Choroid plexus epithelial cell (primary cell): Measurements from ENCODE around the gene GPR39.
A peak's percentile ranks its signal among the peaks of the same experiment; 100 is the strongest.
"Not testable (repeated sequence)": the region's sequence is repeated elsewhere in the genome, so short reads cannot be mapped to it uniquely, and the experiment has no call there.

Source experiments
- DNase-seq: peaks from one replicate; pipeline ENCODE4 v3.0.0-alpha.2; 2010; ENCODE audit warnings: low read depth
- H3K4me3 ChIP-seq: 2 replicates; pipeline ENCODE4 v1.5.1; 2011; ENCODE audit warnings: low read depth, mild to moderate bottlenecking, control low read depth, low read length, moderate library complexity
- CTCF ChIP-seq: conservative IDR thresholded peaks from 2 replicates; pipeline ENCODE4 v1.5.1; 2011; ENCODE audit warnings: low read depth, mild to moderate bottlenecking, control low read depth, inconsistent platforms, low read length, moderate library complexity

GPR39 gene

DNA sequence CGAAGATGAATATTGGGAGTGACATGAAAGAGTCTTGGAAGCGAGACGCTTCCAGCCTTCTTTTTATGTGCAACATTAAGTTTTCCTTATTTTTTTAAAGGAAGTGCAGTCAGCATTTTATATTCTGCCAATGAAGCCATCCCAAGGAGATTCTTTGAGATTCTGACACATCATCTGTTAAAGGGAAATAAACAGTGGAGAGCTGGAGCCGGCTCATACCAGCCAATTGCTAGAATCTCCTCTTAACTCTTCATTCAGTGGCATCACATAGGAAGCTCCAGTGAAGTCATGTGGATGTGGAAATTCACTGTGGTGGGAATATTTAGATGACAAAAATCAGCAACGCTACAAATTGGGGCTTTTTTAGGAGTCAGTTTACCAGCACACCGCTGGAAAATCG lies 23.7 kb upstream of the GPR39 start:
- H3K4me3 ChIP-seq, result no peak overlapping the region
- DNase-seq, result no peak
- TF ChIP-seq CTCF, result no peak

DNA sequence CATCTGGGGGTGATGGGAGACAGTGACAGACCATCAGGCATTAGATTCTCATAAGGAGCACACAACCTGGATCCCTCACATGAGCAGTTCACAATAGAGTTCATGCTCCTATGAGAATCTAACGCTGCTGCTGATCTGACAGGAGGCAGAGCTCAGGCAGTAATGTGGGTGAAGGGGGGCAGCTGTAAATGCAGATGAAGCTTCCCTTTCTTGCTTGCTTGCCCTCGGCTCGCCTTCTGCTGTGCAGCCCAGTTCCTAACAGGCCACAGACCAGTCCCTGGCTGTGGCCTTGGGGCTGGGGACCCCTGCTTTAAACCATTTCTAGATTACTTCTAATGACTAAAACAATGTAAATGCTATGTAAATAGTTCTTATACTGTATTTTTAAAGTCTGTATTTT lies 19.6 kb upstream of the GPR39 start:
- not testable (repeated sequence) for H3K4me3 ChIP-seq, DNase-seq

DNA sequence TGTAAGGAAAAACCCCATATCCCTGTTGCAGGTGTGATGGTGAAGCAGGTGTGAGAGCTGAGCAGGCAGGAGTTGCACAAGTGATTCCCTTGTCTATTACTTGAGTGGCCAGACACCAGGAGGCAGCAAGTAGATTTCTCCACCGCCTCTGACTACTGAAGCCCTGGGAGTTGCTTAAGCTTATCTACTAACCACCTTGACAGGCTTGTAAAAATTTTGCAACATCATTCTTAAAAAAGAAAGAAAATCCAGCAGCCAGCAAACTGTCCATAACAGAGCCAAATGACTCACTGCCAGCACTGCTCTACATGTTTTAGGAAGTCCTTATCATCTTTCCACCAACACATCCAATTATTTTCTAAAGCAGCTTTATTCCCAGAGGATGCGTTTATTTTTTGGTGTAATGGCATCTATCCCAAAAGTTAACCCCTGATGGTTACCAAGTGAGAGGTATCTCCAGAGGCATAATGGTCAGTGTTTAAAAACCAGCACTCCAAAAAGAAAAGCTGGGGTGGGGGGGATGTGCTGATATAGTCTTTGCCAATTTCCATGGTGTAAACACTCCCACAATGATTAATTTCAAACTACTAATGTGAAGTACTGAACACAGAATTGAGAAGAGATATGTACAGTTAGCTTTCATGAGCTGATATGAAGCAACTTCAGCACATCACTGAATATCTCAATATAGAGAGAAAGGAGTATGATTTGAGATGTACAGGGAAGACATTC lies 16.3 kb upstream of the GPR39 start:
- DNase-seq, result peak; percentile 78
- peak; percentile 42 for TF ChIP-seq CTCF

GRCh38 chr2:132400901-132401240 lies 15.7 kb upstream of the GPR39 start:
- no peak overlapping the region for H3K4me3 ChIP-seq
- TF ChIP-seq CTCF, result no peak
- no peak for DNase-seq

More for the DNA sequence above, 16.3 kb upstream of the GPR39 start:
- H3K4me3 ChIP-seq, result no peak overlapping the region

GRCh38 chr2:132401326-132401725 lies 15.3 kb upstream of the GPR39 start:
- DNase-seq, result no peak
- no peak overlapping the region for H3K4me3 ChIP-seq
- TF ChIP-seq CTCF, result no peak

- H3K4me3 ChIP-seq, result no peak overlapping the region
- no peak for DNase-seq
- TF ChIP-seq CTCF, result no peak
Observed at GRCh38 chr2:132403146-132403545, 13.5 kb upstream of the GPR39 start.

DNA sequence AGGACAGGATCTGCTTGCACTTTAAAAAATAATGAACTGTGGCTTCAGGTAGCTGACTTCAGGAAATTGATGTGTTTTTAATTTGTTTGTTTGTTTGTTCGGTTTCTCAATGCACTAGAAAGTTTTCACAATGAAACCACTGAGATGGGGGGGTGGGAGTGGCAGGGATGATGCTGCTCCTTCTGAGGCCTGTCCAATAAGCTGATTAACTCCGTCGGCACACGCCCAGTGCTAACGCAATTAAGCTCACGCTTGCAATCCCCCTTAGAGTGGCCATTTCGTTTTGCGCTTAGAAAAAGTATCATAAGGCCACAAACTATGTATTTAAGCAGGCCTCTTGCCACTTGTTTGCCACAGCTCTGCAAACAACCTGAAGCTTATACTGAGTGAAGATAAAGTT lies 12.5 kb upstream of the GPR39 start:
- no peak for TF ChIP-seq CTCF
- DNase-seq, result no peak
- H3K4me3 ChIP-seq, result no peak overlapping the region
